OCI-LY1 (cell line): ENCODE results near the gene COL16A1.

Experiments used
- H2AFZ ChIP-seq: fragments of 200-600 bp; sonication (generic), shearing (Covaris generic); 2 replicates; pipeline ENCODE4 v1.6.0; 2014; ENCODE audit warnings: antibody characterized with exemption, mild to moderate bottlenecking, low read length
- H3F3A ChIP-seq: fragments of 200-600 bp; sonication (generic), shearing (Covaris generic); 2 replicates; pipeline ENCODE4 v1.6.0; 2014; ENCODE audit warnings: mild to moderate bottlenecking, antibody characterized with exemption, low read length, moderate library complexity; ENCODE audit not compliant: insufficient read depth
- H3K27ac ChIP-seq: fragments of 200-600 bp; sonication (generic); 2 replicates; pipeline ENCODE4 v1.5.1; 2014; ENCODE audit warnings: low read length, mixed run types, mild to moderate bottlenecking, low read depth; ENCODE audit not compliant: poor library complexity, severe bottlenecking
- H3K27me3 ChIP-seq: fragments of 200-600 bp; sonication (generic); 2 replicates; pipeline ENCODE4 v1.6.0; 2014; ENCODE audit warnings: antibody characterized with exemption, mild to moderate bottlenecking, low read length, moderate library complexity; ENCODE audit not compliant: insufficient read depth
- H3K36me3 ChIP-seq: fragments of 200-600 bp; sonication (generic); 2 replicates; pipeline ENCODE4 v1.6.1; 2014; ENCODE audit warnings: mild to moderate bottlenecking, antibody characterized with exemption, low read length, moderate library complexity, mixed read lengths; ENCODE audit not compliant: insufficient read depth
- H3K4me1 ChIP-seq: fragments of 200-600 bp; sonication (generic); 2 replicates; pipeline ENCODE4 v1.5.1; 2014; ENCODE audit warnings: mild to moderate bottlenecking, low read length, moderate library complexity; ENCODE audit not compliant: insufficient read depth, severe bottlenecking
- H3K4me2 ChIP-seq: fragments of 200-600 bp; sonication (generic), shearing (Covaris generic); 2 replicates; pipeline ENCODE4 v1.6.1; 2014; ENCODE audit warnings: low read length
- H3K4me3 ChIP-seq: fragments of 200-600 bp; sonication (generic); 2 replicates; pipeline ENCODE4 v1.5.1; 2014; ENCODE audit warnings: low read length, low read depth, mild to moderate bottlenecking, mixed read lengths; ENCODE audit not compliant: poor library complexity, severe bottlenecking
- H3K79me2 ChIP-seq: fragments of 200-600 bp; shearing (Covaris generic); 2 replicates; pipeline ENCODE4 v1.6.1; 2016; ENCODE audit warnings: mixed run types, low read length, mixed read lengths; ENCODE audit not compliant: insufficient read depth
- H3K9ac ChIP-seq: fragments of 200-600 bp; sonication (generic), shearing (Covaris generic); 2 replicates; pipeline ENCODE4 v1.6.1; 2014; ENCODE audit warnings: mild to moderate bottlenecking, low read length, mixed read lengths
- H3K9me2 ChIP-seq: fragments of 200-600 bp; sonication (generic), shearing (Covaris generic); 2 replicates; pipeline ENCODE4 v1.6.1; 2014; ENCODE audit warnings: low read depth, mild to moderate bottlenecking, low read length, mixed read lengths
- H3K9me3 ChIP-seq: fragments of 200-600 bp; shearing (Covaris generic); 2 replicates; pipeline ENCODE4 v1.6.1; 2014; ENCODE audit warnings: low read length, mixed read lengths
- H4K20me1 ChIP-seq: fragments of 200-600 bp; sonication (generic), shearing (Covaris generic); 2 replicates; pipeline ENCODE4 v1.6.0; 2016; ENCODE audit warnings: mild to moderate bottlenecking, low read length; ENCODE audit not compliant: insufficient read depth
- CTCF ChIP-seq: fragments of 200-600 bp; sonication (generic), shearing (Covaris generic); IDR thresholded peaks from 2 replicates; pipeline ENCODE4 v1.5.1; 2017; ENCODE audit warnings: mild to moderate bottlenecking, antibody characterized with exemption, low read length, moderate library complexity, mixed read lengths
- EZH2 ChIP-seq: fragments of 200-600 bp; sonication (generic), shearing (Covaris generic); IDR thresholded peaks from 2 replicates; pipeline ENCODE4 v1.8.0; 2017; ENCODE audit warnings: borderline replicate concordance, mixed run types, mild to moderate bottlenecking, antibody characterized with exemption, low read length, moderate library complexity, mixed read lengths

COL16A1 gene

GRCh38 chr1:31723828-31724359 is 20.1 kb upstream of the COL16A1 start:
- Histone ChIP-seq H2AFZ (no peak overlapping the region), H3K9me3 (no peaks in the 10 kb centered on the region), H3K36me3 (no peaks in the 10 kb centered on the region), H3K9ac (no peak overlapping the region), H3K4me3 (no peak overlapping the region), H3K27ac (no peak overlapping the region), H3K4me1 (no peaks in the 10 kb centered on the region), H3K27me3 (no peaks in the 10 kb centered on the region), H3K4me2 (no peak overlapping the region), H3F3A (no peaks in the 10 kb centered on the region), H4K20me1 (no peaks in the 10 kb centered on the region), H3K79me2 (no peaks in the 10 kb centered on the region), H3K9me2 (no peaks in the 10 kb centered on the region)
- TF ChIP-seq EZH2 (no peak), CTCF (no peak)

- H3K27ac ChIP-seq, result no peak overlapping the region
- H3K79me2 ChIP-seq, result no peaks in the 10 kb centered on the region
- peaks cover 12% of the 10 kb centered on the region for H3K4me1 ChIP-seq
- peaks cover 6% of the 10 kb centered on the region; the same call in 1 of the 2 replicates for H3K27me3 ChIP-seq
- no peak overlapping the region for H2AFZ ChIP-seq
- TF ChIP-seq EZH2 (no peak), CTCF (no peak)
- H3K9me3 ChIP-seq, result no peaks in the 10 kb centered on the region
- H3K36me3 ChIP-seq, result no peaks in the 10 kb centered on the region
- H3F3A ChIP-seq, result no peaks in the 10 kb centered on the region
- no peak overlapping the region for H3K4me2 ChIP-seq
- no peaks in the 10 kb centered on the region for H3K9me2 ChIP-seq
- no peaks in the 10 kb centered on the region for H4K20me1 ChIP-seq
- no peak overlapping the region for H3K4me3 ChIP-seq
- no peak overlapping the region for H3K9ac ChIP-seq
Observed at GRCh38 chr1:31718327-31718897, 14.6 kb upstream of the COL16A1 start.

DNA sequence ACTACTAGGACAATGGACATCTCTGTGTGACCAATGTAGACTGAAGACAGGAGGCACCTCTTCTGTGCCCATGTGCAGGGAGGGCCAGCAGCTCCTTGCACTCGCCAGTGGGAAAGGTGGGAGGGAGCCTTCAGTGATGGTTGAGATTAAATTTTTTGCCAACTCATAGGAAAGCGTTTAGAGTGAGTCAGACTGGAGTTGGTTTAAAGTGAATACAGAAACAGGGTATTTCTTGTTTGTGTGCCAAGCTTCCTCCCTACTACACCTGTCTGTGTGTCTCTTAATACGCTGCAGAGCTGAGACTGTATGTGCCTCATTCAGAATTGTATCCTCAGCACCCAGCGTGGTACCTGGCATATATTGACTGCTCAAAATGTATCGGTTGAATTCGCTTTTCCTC is 13.5 kb upstream of the COL16A1 start:
- H3K4me3 ChIP-seq, result no peak overlapping the region
- H2AFZ ChIP-seq, result no peak overlapping the region
- no peak overlapping the region for H3K9ac ChIP-seq
- peaks cover 12% of the 10 kb centered on the region for H3K4me1 ChIP-seq
- H3K79me2 ChIP-seq, result no peaks in the 10 kb centered on the region
- TF ChIP-seq EZH2, result no peak
- TF ChIP-seq CTCF, result no peak
- peaks cover 6% of the 10 kb centered on the region; the same call in 1 of the 2 replicates for H3K27me3 ChIP-seq
- no peaks in the 10 kb centered on the region for H3K9me2 ChIP-seq
- no peaks in the 10 kb centered on the region for H3K36me3 ChIP-seq
- H4K20me1 ChIP-seq, result no peaks in the 10 kb centered on the region
- H3K9me3 ChIP-seq, result no peaks in the 10 kb centered on the region
- no peak overlapping the region for H3K27ac ChIP-seq
- H3K4me2 ChIP-seq, result no peak overlapping the region
- no peaks in the 10 kb centered on the region for H3F3A ChIP-seq
